Mesothelial cell of epicardium (in vitro differentiated cells): ENCODE data around the gene NPHS1. TPM values are rescaled to one million over a fixed set of nuclear protein-coding genes. Genes with fewer than 3 reads are reported as not detected.

ENCODE experiments used
- DNase-seq, 2 experiments: peaks; one replicate each; pipeline ENCODE4 v3.0.0; 2021; ENCODE audit warnings: low spot score in 2 of 2; ENCODE audit not compliant: unreplicated experiment in 2 of 2
- H3K27ac Mint-ChIP-seq: 2 replicates; pipeline ENCODE4 v1.8.0; 2021; ENCODE audit warnings: mixed read lengths
- H3K27me3 Mint-ChIP-seq: 2 replicates; pipeline ENCODE4 v1.8.0; 2021; ENCODE audit warnings: low read depth, mixed read lengths
- H3K36me3 Mint-ChIP-seq: 2 replicates; pipeline ENCODE4 v1.8.0; 2021; ENCODE audit warnings: mixed read lengths
- H3K4me1 Mint-ChIP-seq: 2 replicates; pipeline ENCODE4 v1.8.0; 2021; ENCODE audit warnings: mixed read lengths
- H3K4me3 Mint-ChIP-seq: 2 replicates; pipeline ENCODE4 v1.8.0; 2021; ENCODE audit warnings: mild to moderate bottlenecking, moderate library complexity, mixed read lengths
- H3K9me3 Mint-ChIP-seq: 2 replicates; pipeline ENCODE4 v1.8.0; 2021; ENCODE audit warnings: mixed read lengths
- CTCF ChIP-seq: fragments of 200-600 bp; sonication (generic); IDR thresholded peaks from one replicate; pipeline ENCODE4 v1.5.0; 2021; ENCODE audit warnings: antibody characterized with exemption; ENCODE audit not compliant: unreplicated experiment
- total RNA-seq: library from RNA; stranded (reverse); gene quantifications from 3 replicates; pipeline ENCODE4 v1.2.1, GENCODE V29; 2021

The NPHS1 gene
- total RNA-seq, 1 donor from 2014 or later: 0.72 TPM

- no peaks in the 10 kb centered on the region for H3K9me3 Mint-ChIP-seq
- peaks cover 47% of the 10 kb centered on the region for H3K27me3 Mint-ChIP-seq
- H3K27ac Mint-ChIP-seq: no peak overlapping the region
- no peak overlapping the region for H3K4me3 Mint-ChIP-seq
- no peaks in the 10 kb centered on the region for H3K4me1 Mint-ChIP-seq
- TF ChIP-seq CTCF: no peak
- no peak for DNase-seq
- H3K36me3 Mint-ChIP-seq: no peaks in the 10 kb centered on the region
Measured at GRCh38 chr19:35811317-35812219, 40.7 kb downstream of the NPHS1 start.

- TF ChIP-seq CTCF: no peak
- Mint-ChIP-seq H3K4me1 (no peaks in the 10 kb centered on the region), H3K4me3 (no peak overlapping the region), H3K9me3 (no peaks in the 10 kb centered on the region), H3K27ac (no peak overlapping the region), H3K36me3 (no peaks in the 10 kb centered on the region), H3K27me3 (peaks cover 52% of the 10 kb centered on the region)
- no peak for DNase-seq
Measured at GRCh38 chr19:35807633-35808032, 44.7 kb downstream of the NPHS1 start.

- Mint-ChIP-seq H3K9me3 (no peaks in the 10 kb centered on the region), H3K4me3 (no peak overlapping the region), H3K27ac (no peak overlapping the region), H3K4me1 (no peaks in the 10 kb centered on the region), H3K27me3 (peaks cover 51% of the 10 kb centered on the region), H3K36me3 (no peaks in the 10 kb centered on the region)
- no peak for DNase-seq
- TF ChIP-seq CTCF: no peak
Measured at GRCh38 chr19:35806597-35806996, 45.7 kb downstream of the NPHS1 start.

GRCh38 chr19:35805526-35806102 lies 46.7 kb downstream of the NPHS1 start:
- peaks cover 47% of the 10 kb centered on the region for H3K27me3 Mint-ChIP-seq

GRCh38 chr19:35801828-35802227 lies 50.5 kb downstream of the NPHS1 start:
- Mint-ChIP-seq H3K4me1 (no peaks in the 10 kb centered on the region), H3K27ac (no peak overlapping the region), H3K9me3 (no peaks in the 10 kb centered on the region), H3K27me3 (peaks cover 61% of the 10 kb centered on the region), H3K4me3 (no peak overlapping the region), H3K36me3 (no peaks in the 10 kb centered on the region)
- no peak for DNase-seq
- TF ChIP-seq CTCF: no peak

More at GRCh38 chr19:35805526-35806102, 46.7 kb downstream of the NPHS1 start:
- no peaks in the 10 kb centered on the region for H3K36me3 Mint-ChIP-seq
- DNase-seq: no peak
- no peak overlapping the region for H3K27ac Mint-ChIP-seq
- TF ChIP-seq CTCF: no peak
- H3K9me3 Mint-ChIP-seq: no peaks in the 10 kb centered on the region
- no peak overlapping the region for H3K4me3 Mint-ChIP-seq
- no peaks in the 10 kb centered on the region for H3K4me1 Mint-ChIP-seq
